Amniotic stem cell (primary cell): ENCODE measurements around the gene TMTC2.
"Not testable (repeated sequence)": the region's sequence is repeated elsewhere in the genome, so short reads cannot be mapped to it uniquely, and the experiment has no call there.

Experiments used
- DNase-seq: peaks from one replicate; lab custom pipeline; 2025; lab: John Stamatoyannopoulos, UW

TMTC2 gene

DNA sequence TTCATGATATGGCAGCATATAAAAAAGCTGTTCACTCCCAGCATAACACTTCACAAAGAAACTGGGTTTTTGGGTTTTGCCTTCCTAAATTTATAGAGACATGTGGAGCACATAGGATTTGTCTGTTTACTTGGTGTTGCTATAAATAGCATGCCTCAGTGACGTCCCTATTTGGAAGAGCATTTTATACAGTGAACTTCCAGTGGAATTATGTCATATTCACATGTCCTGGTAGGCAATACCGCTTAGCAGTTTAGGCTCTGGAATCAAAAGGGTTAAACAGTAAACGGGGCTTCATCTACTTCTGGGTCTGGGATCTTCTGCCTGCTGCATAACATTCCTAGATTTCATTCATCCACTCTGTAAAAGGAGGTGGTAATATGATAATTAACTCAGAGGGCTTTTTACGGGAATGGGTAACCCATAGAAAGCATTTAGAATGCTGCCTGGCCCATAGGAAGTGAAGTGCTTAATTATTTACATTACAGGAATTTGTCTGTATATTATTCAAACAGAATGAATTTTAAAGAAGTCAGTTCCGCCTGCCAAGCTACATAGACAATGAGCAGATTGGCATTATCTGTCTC, 396.1 kb downstream of the TMTC2 start:
- DNase-seq: no peak

DNA sequence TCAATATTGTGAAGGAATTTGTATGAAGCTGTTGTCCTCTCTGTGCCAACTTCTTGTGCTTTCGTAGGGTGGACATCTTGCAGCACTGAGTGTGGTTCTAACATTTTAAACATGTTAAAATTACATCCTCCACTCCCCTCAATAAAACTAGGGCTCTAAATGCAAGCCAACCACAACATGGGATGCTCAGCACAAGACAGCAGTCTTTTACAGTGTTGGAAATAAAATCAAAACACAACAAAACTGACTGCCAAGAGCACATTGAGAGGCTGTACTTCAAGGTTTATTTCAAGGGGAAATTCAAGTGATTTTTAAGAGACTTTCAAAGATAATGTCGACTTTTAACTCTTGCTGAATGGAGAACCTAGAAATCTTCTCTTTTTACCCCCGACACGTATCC, 396.9 kb downstream of the TMTC2 start:
- DNase-seq: no peak

DNA sequence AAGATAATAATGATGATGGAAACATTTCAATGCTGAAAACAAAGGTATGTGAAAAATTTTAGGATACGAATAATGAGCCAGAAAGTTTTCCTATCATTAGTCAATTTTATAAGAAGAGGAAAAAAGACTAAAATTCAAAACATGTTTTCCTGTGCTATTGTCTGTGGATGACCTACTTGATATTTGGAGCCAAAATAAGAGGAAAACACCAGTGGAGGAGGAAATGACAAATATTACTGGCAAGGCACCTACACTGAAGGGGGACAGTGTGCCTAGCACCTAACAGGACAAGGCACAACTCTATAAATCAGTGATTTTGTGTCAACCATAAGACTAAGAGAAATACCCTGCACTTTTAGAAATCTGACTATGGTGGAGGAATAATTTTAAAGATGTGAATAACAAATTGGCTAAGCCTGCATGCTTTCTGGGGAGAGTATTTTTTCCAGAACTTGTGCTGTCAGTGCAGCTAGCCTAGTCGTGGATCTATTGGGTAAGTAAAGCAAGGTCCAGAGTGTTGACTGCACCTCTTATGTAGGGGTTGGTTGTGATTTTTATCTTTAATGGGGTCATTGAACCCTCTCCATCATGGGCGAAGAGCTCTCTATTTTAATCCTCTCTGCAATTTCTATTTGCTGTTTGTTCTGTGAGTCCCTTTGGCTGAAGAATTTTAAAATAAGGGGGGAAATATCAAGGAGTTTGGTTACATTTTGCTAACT, 398.0 kb downstream of the TMTC2 start:
- no peak for DNase-seq

DNA sequence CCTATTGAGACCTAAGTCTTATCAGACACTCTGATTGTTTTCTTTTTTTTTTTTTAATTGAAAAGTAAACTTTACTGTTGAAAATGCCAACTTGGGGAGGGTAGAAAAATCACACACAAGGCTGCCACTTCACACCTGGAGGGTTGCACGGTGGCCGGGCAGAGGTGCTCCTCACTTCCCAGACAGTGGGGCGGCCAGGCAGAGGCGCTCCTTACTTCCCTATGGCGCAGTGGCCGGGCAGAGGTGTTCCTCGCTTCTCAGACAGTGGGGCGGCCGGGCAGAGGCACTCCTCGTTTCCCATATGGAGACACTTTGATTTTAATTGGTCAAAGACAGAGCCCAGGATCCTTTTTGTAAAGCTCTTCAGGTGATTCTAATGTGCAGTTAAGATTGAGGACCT, 399.3 kb downstream of the TMTC2 start:
- DNase-seq: no peak

DNA sequence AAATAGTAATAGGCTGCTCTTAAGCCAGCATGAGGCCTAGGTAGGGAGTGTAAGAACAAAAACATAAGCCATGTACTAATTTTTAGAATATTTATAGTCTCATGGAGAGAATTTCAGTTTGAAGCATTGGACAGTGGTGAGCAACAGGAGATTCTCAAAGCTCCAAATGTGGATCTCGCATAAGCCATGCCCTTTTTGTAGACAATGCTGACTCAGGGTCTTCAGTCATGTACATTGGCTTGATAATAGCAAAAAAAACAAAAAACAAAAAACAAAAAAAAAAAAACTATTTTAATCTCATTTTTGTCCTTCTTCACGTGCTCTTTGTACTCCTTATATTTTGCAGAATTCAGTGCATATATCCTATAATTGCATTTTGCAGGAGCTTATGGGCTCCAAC, 402.9 kb downstream of the TMTC2 start:
- no peak for DNase-seq

DNA sequence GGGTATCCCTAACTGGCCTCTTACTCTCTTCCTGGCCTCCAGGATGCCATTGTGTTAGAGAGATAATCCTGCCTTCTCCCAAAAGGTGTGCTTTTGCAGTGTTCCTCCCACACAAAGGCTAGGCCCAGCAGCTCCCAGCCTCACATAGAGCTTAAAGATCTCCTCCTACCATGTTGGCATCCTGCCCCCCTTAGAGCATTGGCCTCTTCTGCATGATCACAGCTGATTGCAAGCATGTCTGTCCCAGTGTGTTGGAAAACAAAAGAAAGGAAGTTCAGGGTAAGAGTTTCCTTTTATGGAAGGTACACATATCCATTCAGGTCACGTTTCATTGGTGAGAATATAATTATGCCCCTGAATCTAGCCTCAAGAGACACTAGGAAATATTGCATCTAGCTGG, 405.4 kb downstream of the TMTC2 start:
- no peak for DNase-seq

DNA sequence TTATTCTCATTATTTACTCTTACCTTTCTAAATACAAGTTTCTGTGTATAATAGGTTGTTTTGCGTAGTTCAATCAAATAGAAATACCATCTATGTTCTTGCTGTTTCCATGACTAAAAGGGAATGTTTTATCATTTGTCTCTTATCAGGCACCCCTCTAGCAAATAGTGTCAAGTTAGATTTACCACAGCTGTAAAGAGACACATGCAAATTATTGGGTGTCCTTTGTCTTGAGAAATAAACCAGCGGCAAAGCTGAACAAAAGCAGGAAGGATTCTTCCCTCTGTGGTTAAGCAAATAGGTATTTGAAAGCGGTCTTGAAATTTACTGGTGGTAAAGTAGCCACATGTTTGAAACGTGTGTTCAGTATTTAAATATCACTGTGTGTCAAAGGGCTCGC, 405.9 kb downstream of the TMTC2 start:
- no peak for DNase-seq

DNA sequence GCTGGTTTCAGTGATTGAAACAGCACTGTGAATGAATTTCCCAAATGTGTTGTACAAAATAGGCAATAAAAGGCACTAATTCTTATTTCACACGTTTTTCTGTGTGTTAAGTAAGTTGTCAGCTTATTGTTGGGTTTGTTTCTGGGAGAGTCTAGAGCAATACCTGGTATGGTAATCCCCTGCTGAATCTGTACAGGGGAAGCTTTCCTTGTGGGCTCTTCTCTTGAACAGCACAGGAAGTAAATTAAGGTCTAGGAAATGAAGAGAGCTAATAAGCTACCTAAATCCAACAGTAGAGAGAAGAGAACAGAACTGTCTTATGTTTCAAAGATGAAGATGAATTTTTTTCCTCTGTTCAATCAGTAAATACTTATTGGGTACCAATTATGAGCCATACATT, 406.7 kb downstream of the TMTC2 start:
- no peak for DNase-seq

DNA sequence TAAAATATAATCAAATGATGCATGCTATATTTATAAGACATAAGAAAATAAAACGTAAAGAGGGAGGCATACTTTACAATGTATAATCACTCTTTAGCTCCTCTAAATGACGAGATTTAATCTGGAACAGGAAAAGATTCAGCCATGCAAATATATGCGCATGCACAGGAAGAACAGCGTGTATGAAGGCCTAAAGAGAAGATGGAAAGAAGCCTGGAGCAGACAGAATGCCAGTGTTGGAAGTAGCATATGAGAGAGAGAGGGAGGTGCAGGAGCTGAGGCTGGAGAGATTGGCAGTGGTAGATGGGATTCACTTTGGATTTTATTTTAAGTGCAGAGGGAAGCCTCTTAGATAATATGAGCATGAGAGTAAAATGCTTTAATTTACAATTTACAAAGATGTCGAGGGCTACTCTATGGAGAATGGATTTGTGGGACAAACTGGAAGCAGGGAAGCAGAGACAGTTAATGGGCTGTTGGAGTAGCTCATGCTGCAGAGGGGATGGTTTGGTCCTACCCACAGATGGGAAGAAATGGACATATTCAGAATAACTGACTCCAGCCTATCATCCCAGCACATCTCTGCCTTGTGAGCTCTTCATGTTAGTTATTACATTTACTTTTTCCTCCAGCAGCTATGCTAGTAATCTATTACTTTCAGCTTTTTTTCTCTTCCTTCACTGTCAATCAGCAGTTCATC, 411.1 kb downstream of the TMTC2 start:
- no peak for DNase-seq

DNA sequence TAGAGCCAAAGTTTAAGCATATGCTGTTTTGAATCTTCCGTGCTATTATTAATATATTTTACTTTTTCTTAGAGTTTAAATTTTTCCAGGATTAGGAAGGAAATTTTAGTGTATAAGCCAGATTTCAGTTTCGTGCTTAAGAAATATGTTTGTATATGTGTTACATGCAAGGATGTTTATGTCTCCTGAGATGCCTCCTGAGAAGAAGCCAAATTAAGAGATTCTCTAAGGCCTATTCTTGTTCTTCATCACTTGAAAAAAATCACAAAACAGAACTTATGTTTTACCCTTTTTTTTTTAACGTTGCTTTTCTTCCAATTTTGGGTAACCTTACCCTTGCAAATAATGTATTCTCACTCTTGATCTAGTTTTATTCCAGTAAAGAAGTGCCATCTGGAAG, 412.7 kb downstream of the TMTC2 start:
- DNase-seq: no peak

DNA sequence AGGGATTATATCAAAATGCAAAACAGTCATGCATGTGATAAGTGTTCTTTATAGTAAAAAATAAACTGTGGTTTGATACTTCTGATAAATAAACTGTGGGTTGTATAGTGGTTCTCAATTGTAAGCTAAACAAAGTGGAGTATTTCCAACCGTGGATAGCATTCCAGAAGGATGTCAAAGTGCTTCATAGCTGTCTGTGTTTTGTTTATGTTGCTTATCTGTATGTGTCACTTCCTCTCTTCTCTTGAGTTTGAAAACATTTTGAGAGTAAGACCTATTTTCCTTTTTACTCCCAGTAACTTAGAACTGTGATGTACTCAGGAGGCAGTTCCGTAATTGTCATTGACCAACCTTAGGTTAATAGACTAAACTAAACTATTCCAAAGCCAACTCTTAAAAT, 415.8 kb downstream of the TMTC2 start:
- no peak for DNase-seq

DNA sequence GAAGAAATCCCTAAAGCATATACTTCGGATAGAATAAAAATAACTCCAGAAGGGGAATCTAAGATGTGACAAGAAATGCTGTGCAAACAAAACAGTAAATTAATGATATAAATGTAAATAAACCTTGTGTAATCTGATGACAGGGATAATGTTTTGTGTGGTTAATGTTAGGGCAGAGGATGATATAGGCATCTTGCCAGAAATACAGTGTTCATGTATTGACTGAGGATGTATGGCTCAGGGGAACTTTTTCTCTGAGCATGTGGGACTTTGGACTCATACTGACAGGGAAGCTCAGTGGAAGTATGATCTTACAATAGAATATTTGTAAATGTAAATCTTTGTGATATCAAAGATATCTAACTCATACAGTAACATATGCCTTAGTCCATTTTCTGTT, 420.2 kb downstream of the TMTC2 start:
- no peak for DNase-seq

DNA sequence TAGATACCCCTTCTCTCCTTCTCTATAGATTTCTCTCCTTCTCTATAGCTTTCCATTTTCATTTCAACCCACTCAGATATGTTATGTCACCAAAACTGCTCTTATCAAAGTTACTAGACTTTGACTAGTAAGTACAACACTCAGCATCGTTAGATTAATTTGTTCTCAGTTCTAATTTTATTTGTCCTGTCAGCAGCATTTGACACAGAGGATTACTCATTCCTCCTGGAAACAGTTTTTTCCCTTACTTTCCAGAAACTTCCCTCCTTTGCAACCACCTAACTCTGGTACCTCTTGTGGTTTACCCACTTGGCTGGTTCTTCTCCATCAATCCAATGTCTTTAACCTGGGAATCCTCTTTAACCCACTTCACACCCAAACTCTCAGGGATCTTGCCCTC, 423.7 kb downstream of the TMTC2 start:
- no peak for DNase-seq

DNA sequence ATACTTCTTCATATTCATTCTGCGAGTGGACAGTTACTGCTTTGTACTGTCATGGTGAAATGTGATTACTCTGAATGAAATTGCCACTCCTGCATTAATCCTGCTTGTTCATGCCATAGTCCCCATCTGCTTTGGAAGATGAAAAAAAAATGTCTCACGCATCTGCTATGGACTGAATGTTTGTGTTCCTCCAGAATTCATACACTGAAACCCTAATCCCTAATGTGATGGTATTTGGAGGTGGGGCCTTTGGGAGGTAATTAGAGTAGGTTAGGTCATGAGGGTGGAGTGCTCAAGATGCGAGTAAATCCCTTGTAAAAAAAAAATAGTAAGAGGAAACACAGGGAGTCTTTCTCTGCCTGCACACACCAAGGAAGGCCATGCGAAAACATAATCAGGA, 427.2 kb downstream of the TMTC2 start:
- no peak for DNase-seq

DNA sequence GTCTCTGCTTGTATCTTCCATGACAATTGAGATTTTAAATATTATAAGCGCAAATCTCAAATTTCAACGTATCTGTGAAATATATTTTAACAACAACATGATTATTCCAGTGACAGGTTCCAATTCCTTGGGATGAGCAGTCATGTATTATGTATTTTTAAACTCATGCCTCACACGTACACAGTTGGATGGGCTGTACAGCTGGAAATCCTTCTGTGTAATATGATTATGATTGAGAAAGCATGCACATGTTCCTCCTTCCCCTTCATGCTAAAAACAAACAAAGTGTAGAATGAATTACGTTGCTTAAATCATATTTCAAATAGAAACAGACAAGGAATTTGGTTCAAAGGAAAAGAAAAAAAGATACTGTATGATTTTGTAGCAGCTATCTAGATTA, 428.3 kb downstream of the TMTC2 start:
- DNase-seq: no peak

DNA sequence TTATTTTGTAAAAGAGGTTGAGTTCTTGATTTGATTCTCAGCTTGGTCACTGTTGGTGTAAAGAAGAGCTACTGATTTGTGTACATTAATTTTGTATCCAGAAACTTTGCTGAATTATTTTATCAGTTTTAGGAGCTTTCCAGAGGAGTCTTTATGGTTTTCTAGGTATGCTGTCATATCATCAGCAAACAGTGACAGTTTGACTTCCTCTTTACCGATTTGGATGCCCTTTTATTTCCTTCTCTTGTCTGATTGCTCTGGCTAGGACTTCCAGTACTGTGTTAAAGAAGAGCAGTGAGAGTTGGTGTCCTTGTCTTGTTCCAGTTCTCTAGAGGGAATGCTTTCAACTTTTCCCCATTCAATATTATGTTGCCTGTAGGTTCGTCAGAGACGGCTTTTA, 431.2 kb downstream of the TMTC2 start:
- not testable (repeated sequence) for DNase-seq

DNA sequence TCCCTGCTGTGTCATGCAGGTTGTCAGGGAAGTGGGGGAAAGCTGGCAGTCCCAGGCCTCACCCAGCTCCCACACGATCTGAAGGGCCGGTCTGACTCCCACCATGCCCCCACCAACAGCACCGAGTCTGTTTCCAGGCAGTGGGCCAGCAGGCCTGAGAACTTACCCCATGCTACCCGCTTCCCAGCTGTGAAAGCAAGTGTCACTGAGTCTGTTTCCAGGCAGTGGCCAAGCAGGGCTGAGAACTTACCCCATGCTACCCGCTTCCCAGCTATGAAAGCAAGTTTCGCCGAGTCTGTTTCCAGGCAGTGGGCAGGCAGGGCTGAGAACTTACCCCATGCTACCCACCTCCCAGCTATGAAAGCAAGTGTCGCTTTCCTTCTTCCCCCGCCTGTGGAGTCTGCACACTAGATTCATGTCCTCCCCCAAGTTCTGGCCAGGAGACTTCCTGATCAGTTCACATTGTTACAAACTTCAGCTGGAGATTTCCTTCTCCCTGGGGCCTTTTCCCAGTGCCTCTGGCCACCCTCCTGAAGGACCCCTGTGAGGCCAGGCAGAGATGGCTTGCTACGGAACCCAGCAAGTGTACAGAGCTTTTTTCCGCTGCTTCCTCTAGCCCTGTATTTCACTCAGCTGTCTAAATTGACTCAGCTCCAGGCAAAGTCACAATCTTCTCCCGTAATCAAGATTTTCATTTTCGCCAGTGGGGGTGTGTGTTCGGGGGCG, 435.4 kb downstream of the TMTC2 start:
- no peak for DNase-seq

DNA sequence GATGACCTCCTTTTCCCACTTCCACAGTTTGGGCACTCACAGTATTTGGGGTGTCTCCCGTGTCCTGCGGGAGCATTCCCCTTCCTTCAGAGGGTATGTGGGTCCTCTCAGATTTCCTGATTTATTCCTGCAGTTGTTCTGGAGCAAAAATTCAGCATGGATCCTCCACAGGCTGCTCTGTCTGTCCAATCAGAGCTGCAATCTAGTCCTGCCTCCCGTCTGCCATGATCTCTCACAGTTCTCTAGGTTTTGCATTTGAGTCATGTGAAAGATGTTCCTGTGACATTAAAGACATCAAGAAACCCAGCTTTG, 435.9 kb downstream of the TMTC2 start:
- no peak for DNase-seq

DNA sequence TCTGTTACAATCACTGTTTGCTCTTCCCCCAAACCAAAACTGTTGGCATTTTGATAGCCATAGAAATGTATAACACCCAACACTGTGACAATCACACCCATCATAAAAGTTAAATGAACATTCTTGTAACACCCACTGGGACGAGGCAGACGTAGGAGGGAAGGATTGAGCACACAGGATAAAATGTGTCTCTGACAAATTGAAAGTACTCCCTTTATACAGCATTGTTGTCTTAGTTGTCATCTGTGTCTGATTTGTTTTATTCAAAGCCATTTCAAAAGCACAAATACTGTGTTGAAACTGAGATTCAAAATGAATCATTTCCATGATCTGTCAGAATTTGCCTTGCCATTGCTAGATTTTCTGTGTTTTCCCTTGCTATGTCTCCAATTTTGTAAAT, 436.3 kb downstream of the TMTC2 start:
- DNase-seq: no peak

DNA sequence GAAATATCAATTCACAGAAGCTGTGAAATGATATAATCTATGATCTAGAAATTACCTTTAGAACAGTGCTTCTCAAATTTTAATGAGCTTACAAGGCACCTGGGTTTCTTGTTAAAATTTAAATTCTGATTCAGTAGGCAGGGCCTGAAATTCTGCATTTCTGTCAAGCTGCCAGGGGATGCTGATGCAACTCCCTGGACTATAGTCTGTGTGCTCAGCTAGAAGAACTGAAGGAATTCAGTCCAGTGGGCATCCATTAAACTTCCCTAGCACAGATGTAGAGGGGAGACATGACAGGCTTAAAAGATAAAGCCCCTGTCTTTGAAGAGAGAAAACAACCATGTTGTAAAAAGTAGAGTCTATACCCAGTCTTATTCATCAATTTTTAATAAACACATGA, 441.8 kb downstream of the TMTC2 start:
- DNase-seq: no peak

DNA sequence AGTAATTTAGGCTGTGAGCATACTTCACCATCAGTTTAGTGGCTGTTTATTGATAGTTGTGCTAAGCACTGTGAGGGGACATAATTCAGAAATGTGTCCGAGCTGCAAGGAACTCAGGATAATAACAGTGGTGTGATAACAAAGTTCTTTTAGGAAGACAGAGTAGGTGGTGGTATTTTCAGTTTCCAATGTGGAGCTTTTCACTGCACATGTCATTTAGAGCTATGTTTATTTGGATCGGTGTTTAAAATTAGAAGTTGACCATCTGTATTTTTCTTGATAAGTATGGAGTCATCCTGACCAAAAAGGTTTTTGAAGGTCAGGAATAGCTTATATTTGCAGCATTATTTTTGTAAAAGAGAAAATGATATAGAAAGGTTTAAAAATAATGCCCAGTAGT, 443.5 kb downstream of the TMTC2 start:
- no peak for DNase-seq

DNA sequence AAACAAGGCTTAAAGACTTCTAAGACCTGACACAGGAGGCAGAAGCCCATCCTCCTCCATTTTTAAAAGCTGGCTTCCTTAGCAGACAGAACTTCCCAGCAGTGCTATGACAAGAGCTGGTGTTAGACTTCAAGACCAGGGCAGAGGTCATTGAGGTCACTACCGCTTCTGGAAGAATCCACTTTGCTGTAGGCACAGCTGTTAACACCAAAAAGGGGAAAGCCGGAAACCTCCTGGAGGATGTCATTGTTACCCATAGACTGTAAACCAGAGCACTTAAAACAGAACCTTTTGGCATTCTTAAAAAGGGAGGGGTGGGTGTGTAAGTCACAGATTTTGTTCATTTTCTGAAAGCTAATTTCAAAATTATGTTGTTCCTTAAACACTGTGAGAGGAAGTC, 445.7 kb downstream of the TMTC2 start:
- DNase-seq: no peak

DNA sequence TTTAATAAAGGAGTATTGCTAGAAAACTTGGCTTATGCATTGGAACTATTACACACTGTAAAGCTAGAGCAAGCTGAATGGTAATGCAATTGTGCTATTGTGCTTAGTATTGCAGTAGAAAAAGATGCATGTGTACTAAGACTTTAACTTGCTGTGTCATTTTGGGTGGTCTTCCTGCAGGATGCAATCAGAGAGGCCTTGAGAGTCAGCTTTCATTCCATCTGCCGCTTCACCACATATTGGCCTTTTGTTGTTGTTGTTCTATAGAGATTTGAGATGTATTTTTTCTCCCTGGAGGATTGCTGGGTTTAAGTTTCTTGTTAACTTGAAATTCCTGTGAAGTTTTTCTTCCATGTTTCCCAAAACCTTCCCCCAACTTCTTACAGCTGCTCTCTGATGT, 449.7 kb downstream of the TMTC2 start:
- no peak for DNase-seq
